ENCODE measurements around the gene PCSK4.

Gene PCSK4

GRCh38 chr19:1472231-1473084 lies 17.7 kb downstream of the PCSK4 start:
- H3K4me3 ChIP-seq (replicated peaks in 1 of 2; ENCODE audit: low read depth in 2 of 2, low read length in 2 of 2), result no peak overlapping the region
- DNase-seq (ENCODE audit: low read depth in 2 of 2), result no peak
- no peak for TF ChIP-seq CTCF (IDR thresholded peaks at IDR 0.05; ENCODE audit: low read depth, low read length)

GRCh38 chr19:1471515-1472160 lies 18.5 kb downstream of the PCSK4 start:
- TF ChIP-seq CTCF (IDR thresholded peaks at IDR 0.05; ENCODE audit: low read depth, low read length), result no peak
- no peak overlapping the region for H3K4me3 ChIP-seq (replicated peaks in 1 of 2; ENCODE audit: low read depth in 2 of 2, low read length in 2 of 2)
- no peak for DNase-seq (ENCODE audit: low read depth in 2 of 2)

GRCh38 chr19:1471010-1471514 lies 19.1 kb downstream of the PCSK4 start:
- H3K4me3 ChIP-seq (replicated peaks in 1 of 2; ENCODE audit: low read depth in 2 of 2, low read length in 2 of 2), result peak overlapping the region; percentile 14 to 43
- no peak for DNase-seq (ENCODE audit: low read depth in 2 of 2)
- no peak for TF ChIP-seq CTCF (IDR thresholded peaks at IDR 0.05; ENCODE audit: low read depth, low read length)

- TF ChIP-seq CTCF (IDR thresholded peaks at IDR 0.05; ENCODE audit: low read depth, low read length), result no peak
- DNase-seq (ENCODE audit: low read depth in 2 of 2), result no peak
- peak overlapping the region; percentile 27 to 43 for H3K4me3 ChIP-seq (replicated peaks in 1 of 2; ENCODE audit: low read depth in 2 of 2, low read length in 2 of 2)
Observed at GRCh38 chr19:1470305-1471009, 19.7 kb downstream of the PCSK4 start.

- TF ChIP-seq CTCF (IDR thresholded peaks at IDR 0.05; ENCODE audit: low read depth, low read length), result no peak
- H3K4me3 ChIP-seq (replicated peaks in 1 of 2; ENCODE audit: low read depth in 2 of 2, low read length in 2 of 2), result peak overlapping the region; percentile 27 to 43
- no peak for DNase-seq (ENCODE audit: low read depth in 2 of 2)
Observed at GRCh38 chr19:1470055-1470304, 20.2 kb downstream of the PCSK4 start.

- TF ChIP-seq CTCF (IDR thresholded peaks at IDR 0.05; ENCODE audit: low read depth, low read length), result no peak
- DNase-seq (ENCODE audit: low read depth in 2 of 2), result no peak
- H3K4me3 ChIP-seq (replicated peaks in 1 of 2; ENCODE audit: low read depth in 2 of 2, low read length in 2 of 2), result peak overlapping the region in 1 of 2 donors; percentile 43
Observed at GRCh38 chr19:1469255-1470054, 20.7 kb downstream of the PCSK4 start.

Data from cardiac fibroblast (primary cell).